AG04450 (cell line): ENCODE results near the gene TRIM28. TPM values are rescaled to one million over a fixed set of nuclear protein-coding genes. Genes with fewer than 3 reads are reported as not detected.

Experiments
- CTCF ChIA-PET: fragments of 300-600, 350-600 bp; formaldehyde crosslinking; extraction: SDS; loops from one replicate; lab custom pipeline; 2022; ENCODE audit warnings: antibody characterized with exemption, inconsistent platforms; lab: Charles Lee
- POLR2A ChIA-PET: fragments of 350-600 bp; formaldehyde crosslinking; extraction: SDS; loops from one replicate; lab custom pipeline; 2021; ENCODE audit warnings: antibody characterized with exemption, inconsistent platforms; lab: Yijun Ruan, JAX
- DNase-seq: peaks from one replicate; pipeline ENCODE4 v3.0.0-alpha.2; 2011; ENCODE audit warnings: low read depth, low spot score
- H3K27ac ChIP-seq: one replicate; pipeline ENCODE4 v1.5.1; 2012; ENCODE audit warnings: low read depth, low read length, control low read depth
- H3K27me3 ChIP-seq: one replicate; pipeline ENCODE4 v1.6.0; 2012; ENCODE audit warnings: low read length; ENCODE audit not compliant: control insufficient read depth, insufficient read depth
- H3K4me3 ChIP-seq: 2 replicates; pipeline ENCODE4 v1.5.1; 2011; ENCODE audit warnings: mild to moderate bottlenecking, low read depth, low read length, control low read depth
- H3K9me3 ChIP-seq: 2 replicates; pipeline ENCODE4 v1.5.1; 2012; ENCODE audit warnings: low read length; ENCODE audit not compliant: control insufficient read depth, insufficient read depth
- polyA plus RNA-seq: library from polyadenylated mRNA; depleted of rRNA; stranded (reverse); fragments of >200 nt; gene quantifications from 2 replicates; pipeline ENCODE4 v1.2.3, GENCODE V29; 2011
- TF ChIP-seq, protein P1 (sequence below): IDR thresholded peaks from 2 replicates; pipeline ENCODE4 v1.5.1; 2011; ENCODE audit warnings: low read depth, low read length, control low read depth, inconsistent platforms

TRIM28 gene
- polyA plus RNA-seq, 1 experiment: 313 TPM

DNA sequence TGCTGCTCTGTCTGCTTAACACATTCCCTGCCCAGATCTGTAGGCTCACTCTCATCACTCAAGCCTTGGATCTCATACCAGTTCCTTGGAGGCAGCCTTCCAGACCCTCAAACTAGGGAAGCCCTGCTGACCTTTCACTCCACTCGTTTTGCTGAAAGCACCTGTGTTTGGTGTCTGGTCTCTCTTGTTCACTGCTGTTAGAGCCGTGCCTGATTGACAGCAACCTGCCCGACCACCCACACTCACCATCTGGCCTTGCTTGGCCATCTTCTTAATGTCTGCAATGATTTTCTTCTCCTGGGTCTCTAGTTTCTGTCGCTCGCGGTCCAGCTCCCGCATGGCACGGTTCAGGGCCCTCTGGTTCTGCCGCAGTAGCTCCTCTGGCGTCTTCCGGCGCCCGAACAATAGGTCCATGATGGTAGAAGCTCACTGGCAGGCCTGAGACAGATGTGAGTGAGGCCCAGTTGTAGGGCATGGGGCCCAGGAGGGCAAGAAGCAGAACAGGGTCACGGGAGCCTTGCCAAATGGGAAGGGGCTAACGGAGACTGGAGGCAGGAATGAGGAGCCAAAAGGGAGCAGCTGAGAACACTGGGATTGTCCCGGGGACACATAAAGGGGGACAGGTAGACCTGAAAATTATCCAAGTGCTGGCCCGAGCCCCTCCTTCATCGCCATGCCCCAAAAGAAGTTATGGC lies 10.1 kb downstream of the TRIM28 start:
- CTCF ChIA-PET: interaction anchor here (1.5 to 3.4 kb wide), 2 partner anchors 27 to 34 kb away, joined by 5 to 18 read pairs; partner anchors contain the start of gene ZBTB45
- DNase-seq: no peak
- Histone ChIP-seq H3K27me3 (no peaks in the 10 kb centered on the region), H3K27ac (peak overlapping the region; percentile 91), H3K4me3 (peak overlapping the region; percentile 87), H3K9me3 (no peaks in the 10 kb centered on the region; the same call in 1 of the 2 replicates)
- TF ChIP-seq, protein P1, sequence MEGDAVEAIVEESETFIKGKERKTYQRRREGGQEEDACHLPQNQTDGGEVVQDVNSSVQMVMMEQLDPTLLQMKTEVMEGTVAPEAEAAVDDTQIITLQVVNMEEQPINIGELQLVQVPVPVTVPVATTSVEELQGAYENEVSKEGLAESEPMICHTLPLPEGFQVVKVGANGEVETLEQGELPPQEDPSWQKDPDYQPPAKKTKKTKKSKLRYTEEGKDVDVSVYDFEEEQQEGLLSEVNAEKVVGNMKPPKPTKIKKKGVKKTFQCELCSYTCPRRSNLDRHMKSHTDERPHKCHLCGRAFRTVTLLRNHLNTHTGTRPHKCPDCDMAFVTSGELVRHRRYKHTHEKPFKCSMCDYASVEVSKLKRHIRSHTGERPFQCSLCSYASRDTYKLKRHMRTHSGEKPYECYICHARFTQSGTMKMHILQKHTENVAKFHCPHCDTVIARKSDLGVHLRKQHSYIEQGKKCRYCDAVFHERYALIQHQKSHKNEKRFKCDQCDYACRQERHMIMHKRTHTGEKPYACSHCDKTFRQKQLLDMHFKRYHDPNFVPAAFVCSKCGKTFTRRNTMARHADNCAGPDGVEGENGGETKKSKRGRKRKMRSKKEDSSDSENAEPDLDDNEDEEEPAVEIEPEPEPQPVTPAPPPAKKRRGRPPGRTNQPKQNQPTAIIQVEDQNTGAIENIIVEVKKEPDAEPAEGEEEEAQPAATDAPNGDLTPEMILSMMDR: no peak
- POLR2A ChIA-PET: interaction anchor here (0.8 to 3.8 kb wide), 6 partner anchors 8 to 197 kb away, joined by 3 to 47 read pairs (median 7); partner anchors contain the start of genes TRIM28 and ZBTB45

- Histone ChIP-seq H3K27ac (peak within 1 kb of the TSS; percentile 91), H3K4me3 (peak within 1 kb of the TSS; percentile 87), H3K27me3 (no peaks in the 10 kb centered on the region), H3K9me3 (no peaks in the 10 kb centered on the region; the same call in 1 of the 2 replicates)
- ChIA-PET POLR2A (interaction anchor here (0.9 to 3.8 kb wide), 6 partner anchors 8 to 198 kb away, joined by 3 to 47 read pairs (median 8); partner anchors contain the start of genes TRIM28 and ZBTB45), CTCF (interaction anchor here (0.7 to 3.4 kb wide), 3 partner anchors 26 to 41 kb away, joined by 3 to 18 read pairs (median 5); partner anchors contain the start of gene ZBTB45)
- peak; percentile 90 for DNase-seq
- TF ChIP-seq, protein P1: no peak
Measured at GRCh38 chr19:58554494-58555368, 10.9 kb downstream of the TRIM28 start, which contains the start of gene CHMP2A. CHMP2A (minus strand) TSS chr19:58555105; CDS start chr19:58554212, 893 bp downstream.

GRCh38 chr19:58555369-58555885 lies 11.6 kb downstream of the TRIM28 start:
- ChIA-PET CTCF (interaction anchor here (0.7 to 3.4 kb wide), 3 partner anchors 25 to 41 kb away, joined by 3 to 18 read pairs (median 5); partner anchors contain the start of gene ZBTB45), POLR2A (interaction anchor here (1.0 to 3.8 kb wide), 5 partner anchors 9 to 199 kb away, joined by 3 to 47 read pairs (median 11); partner anchors contain the start of genes TRIM28 and ZBTB45)
- Histone ChIP-seq H3K27me3 (no peaks in the 10 kb centered on the region), H3K9me3 (no peaks in the 10 kb centered on the region; the same call in 1 of the 2 replicates), H3K27ac (peak overlapping the region; percentile 91), H3K4me3 (peak overlapping the region; percentile 87)
- TF ChIP-seq, protein P1: no peak
- no peak for DNase-seq

GRCh38 chr19:58555920-58556621 lies 12.2 kb downstream of the TRIM28 start:
- no peaks in the 10 kb centered on the region for H3K27me3 ChIP-seq
- ChIA-PET POLR2A (interaction anchor here (1.8 to 3.8 kb wide), 3 partner anchors 12 to 36 kb away, joined by 11 to 47 read pairs (median 30); partner anchors contain the start of genes TRIM28 and ZBTB45), CTCF (interaction anchor here (1.5 to 3.4 kb wide), 2 partner anchors 25 to 37 kb away, joined by 5 to 18 read pairs; partner anchors contain the start of gene ZBTB45)
- H3K9me3 ChIP-seq: no peaks in the 10 kb centered on the region; the same call in 1 of the 2 replicates
- DNase-seq: no peak
- TF ChIP-seq, protein P1: no peak
- peak overlapping the region; percentile 95 for H3K4me3 ChIP-seq
- H3K27ac ChIP-seq: no peak overlapping the region
